GM19372 (cell line): Measurements from ENCODE around the gene MYBPH.

Experiments used
- ATAC-seq: cut with Tn5 transposase; IDR thresholded peaks from one replicate; pipeline ENCODE4 v1.9.1; 2021; ENCODE audit warnings: mild to moderate bottlenecking, low read depth, moderate library complexity; ENCODE audit not compliant: unreplicated experiment

MYBPH gene

DNA sequence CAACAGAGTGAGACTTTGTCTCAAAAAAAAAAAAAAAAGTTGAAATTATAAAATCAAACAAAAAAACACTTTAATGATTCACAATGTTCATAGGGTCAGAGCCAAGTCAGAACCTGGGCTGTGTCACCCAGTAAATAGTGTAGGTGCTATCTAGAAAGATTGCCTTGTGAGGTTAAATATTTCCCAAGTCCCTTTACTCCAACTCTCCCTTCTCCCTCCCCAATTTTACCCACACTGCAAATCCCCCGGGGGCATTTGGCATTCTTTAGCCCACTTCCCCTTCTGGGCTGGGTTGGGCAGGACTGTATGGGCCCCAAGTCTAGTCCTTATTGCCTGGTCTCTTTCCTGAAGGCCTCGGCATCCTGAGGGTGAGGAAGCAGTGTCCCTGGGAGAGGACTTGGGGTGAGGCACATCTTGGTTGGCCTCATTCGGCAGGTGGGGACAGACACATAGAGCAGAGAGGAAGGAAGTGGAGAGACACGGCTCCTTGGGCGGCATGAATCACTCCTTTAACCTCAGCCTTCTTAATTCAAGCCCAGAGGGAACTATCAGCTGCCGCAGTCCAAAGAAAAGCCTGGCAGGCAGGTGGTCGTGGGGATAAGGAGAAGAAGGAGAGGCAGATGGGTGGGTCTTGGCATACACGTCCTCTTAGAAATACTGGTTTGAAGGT lies 39.9 kb downstream of the MYBPH start:
- ATAC-seq, result no peak

DNA sequence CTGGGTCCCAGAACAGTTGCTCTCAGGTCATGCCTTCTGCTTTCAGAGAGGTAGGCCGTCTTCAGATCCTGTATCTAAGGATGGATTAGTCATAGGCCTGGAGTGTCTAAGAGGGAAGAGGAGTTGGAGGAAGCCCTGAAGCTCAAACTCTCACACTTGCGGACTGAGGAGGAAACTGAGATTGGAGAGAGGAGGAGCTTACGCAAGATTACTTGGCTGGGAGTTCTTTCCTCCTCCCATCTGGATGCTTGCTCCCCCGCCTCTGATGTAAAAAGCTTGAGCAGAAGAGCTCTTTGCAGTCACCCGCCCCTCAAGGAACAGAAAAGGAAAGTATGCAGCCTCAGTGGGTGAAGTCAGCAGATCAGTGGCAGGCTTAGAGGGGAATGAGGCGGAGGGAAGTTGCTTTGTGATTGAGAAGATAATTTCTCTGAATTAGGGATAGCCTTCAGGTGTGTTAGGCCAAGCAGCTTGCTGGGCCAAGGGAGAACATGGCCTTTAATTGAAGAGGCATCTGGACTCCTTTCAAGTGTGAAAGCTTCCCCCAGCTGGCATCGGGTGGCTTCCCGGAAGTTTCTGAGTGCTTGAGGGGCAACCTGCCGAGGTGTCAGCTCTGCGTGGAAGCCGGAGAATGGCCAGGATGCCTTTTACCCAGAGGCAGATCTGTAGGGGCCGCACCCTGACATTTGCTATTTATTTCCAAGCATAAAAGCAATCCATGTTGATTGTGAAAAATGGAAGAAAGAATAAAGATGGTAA lies 41.5 kb downstream of the MYBPH start:
- ATAC-seq, result no peak

DNA sequence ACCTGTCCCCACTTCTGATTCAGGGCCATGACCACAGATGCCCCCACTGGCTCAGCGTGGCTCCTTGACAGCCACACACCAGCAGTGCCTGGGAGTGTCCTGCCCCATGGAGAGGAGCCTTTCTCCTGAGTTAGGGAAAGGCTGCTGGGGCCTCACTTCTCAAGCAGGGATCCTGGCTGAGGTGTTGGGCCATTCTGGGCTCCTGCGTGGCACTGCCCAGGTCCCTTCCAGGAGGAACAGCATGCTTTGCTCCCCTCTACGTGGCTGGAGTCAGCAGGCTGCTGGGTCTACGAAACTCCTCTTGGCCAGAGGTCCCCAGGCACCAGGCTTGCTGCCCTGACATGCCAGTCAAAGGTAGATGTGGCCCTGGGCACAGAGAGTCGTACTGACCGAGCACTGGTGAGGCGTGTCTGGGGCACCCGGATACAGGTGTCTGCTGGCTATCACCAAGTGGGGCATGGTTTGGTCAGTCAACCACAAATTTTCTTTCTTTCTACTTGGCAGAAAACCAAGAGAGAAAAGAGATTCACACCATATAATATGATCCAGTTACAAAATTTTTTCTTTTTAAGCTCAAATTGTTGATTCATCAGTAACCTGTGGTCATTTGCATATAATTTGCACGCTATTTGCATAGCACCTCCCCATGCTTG lies 44.0 kb downstream of the MYBPH start:
- ATAC-seq, result no peak

DNA sequence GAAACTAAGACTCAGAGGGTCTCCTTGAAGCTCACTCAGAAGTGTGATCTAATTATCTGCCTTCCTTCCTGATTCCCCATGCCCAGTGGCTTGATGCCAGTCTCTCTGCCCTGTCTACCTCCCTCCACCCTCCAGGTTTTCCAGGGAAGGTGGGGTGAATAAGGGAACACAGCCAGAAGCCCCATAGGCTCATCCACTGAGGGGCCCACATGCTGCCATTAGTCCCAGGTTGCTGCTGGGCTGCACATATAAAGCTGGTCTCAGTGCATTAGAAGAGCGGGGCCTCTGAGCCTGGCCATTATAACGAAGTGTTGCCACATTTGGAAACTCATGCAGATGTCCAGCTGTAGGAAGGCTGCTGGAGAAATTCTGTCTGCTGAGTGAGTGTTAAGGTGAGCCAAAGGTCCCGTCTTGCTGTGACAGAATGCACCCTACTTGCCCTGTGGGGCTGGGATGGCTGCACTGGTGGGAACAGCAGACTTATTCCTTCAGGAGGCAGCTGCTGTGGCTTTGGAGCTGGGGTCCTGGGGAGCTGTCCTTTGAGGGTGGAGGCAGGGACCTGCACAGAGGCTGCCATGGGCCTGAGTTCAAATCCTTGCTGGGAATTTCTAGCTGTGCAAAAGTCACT lies 45.2 kb downstream of the MYBPH start:
- ATAC-seq, result no peak

DNA sequence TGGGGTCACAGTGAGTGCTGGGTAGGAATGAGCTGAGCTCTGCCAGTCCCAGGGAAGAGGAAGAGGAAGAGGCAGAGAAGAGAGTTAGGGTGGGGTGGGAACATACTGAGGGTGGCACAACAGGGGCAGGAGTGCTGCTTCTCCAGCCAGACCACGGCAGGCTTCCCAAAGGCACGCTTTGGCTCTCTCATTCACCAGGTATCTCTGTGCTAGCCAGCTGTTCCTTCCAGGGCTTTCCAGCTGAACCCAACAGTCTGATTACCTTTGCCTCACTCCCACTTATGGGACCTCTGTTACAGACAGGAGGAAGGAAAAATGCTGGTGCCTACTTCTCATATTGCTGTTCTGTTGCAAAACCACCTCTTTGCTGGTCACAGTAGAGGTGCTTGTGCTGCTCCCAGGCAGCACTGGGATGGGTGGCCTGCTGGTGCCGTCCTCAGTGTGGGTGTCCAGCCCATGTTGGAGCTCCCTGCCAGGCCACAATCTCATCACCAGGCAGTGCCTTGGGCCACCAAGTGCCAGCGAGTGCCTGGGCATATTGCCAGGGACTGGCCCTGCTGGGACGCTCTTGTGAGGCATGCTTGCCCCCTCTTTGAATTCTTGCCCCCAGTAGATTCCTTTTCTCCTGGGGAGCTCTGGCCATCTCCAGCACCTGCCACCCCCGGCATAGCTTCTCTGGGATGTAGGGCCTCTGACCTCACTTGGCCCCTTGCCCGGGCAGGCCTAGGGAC lies 46.0 kb downstream of the MYBPH start:
- no peak for ATAC-seq

DNA sequence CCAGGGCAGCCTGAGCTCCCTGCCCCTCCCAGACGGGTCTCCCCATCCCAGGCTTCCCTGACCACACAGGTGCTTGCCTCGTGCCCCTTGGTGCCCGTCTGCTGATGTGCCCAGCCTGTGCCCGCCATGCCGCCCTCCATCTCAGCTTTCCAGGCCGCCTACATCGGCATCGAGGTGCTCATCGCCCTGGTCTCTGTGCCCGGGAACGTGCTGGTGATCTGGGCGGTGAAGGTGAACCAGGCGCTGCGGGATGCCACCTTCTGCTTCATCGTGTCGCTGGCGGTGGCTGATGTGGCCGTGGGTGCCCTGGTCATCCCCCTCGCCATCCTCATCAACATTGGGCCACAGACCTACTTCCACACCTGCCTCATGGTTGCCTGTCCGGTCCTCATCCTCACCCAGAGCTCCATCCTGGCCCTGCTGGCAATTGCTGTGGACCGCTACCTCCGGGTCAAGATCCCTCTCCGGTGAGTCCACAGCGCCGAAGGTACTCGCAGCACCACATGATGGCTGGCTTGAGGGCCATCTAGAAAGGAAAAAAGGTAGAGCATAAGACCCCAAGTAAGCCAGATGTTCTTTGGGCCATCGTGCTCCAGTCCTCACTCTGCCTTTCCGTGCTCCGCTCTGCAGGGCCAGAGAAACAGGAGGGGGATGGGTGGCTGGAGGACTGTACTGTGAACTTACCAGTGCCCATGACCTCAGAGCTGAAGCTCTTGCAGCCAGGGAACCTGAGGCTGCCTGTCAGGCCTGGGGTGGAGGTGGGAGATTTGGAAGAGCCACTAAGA lies 46.7 kb downstream of the MYBPH start:
- no peak for ATAC-seq

DNA sequence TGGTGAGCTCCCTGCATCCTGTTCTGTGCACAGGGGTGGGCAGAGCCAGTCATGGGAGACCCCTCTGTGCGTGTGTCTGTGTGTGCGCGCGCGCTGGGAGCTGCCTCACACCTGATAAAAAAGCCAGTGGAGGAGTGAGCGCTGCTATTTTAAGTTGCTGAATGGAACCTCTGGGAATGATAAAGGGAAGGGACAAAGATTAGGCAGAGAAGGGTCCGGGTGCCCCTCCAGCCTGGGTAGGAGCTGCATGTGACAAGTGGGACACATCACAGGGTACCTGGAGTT lies 47.3 kb downstream of the MYBPH start:
- ATAC-seq, result no peak

DNA sequence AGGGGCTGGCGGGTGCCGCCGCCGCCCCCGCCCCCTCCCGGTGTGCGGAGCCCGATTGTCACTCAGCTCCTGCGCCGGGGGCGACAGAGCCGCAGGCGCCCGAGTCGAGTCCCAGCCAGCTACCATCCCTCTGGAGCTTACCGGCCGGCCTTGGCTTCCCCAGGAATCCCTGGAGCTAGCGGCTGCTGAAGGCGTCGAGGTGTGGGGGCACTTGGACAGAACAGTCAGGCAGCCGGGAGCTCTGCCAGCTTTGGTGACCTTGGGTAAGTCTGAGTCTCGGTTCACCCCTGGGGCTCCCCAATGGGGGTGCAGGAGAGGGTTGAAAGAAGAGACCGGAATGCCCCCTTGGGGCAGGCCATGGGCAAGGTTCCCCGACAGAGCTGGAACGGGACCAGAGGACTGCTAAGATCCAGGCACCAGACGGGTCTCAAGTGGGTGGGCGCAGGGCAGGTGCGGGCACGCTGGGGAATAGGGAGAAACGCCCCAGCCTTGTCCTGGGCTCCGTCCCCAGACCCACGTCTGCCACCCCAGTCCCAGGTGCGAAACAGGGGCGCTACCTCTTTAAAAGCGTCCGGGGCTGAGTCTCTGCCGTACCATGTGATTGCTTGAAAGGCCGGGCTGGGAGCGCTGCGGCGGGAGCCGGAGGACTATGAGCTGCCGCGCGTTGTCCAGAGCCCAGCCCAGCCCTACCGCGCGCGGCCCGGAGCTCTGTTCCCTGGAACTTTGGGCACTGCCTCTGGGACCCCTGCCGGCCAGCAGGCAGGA lies 47.8 kb downstream of the MYBPH start, which contains the start of gene ADORA1:
ADORA1 (plus strand) TSS at position 61 of the 765 bp plus-strand sequence. CDS start 1,116 bp downstream, outside the sequence.
- ATAC-seq, result no peak

DNA sequence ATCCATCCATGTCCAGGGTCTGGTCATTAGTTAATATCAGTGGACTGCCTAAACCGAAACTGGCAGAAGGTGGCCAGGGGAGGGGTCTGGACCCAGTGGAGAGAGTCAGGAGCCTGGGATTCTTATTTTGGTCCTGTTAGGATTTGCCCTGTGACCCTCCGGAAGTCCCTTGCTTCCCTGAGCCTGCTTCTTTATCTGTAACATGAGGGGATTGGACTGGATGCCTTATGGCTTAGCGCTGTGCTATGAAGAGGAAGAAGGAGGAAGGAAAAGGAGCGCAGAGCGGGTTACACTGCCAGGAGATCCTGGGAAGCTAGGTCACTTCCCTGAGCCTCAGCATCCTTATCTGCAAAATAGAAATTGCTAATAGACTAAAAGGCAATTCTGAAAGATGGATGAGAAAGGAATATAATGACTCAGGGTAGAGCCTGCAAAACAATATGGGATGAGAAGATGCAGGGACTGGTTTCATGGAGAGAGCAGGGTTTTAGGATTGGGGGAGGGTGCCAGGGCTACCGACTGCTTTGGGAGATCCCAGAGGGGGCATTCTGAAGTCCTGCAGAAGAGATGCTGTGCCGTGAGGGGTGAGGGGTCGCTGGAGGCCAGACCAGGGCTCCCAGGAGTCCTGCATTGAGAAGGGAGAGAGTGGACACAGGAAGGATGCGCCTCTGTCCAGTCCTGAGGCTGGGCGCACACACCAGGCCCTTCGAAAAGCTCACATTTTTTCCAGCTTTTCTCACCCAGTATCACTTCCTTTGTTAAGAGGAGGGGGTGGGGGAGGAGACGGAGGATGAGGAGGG lies 48.6 kb downstream of the MYBPH start:
- no peak for ATAC-seq

DNA sequence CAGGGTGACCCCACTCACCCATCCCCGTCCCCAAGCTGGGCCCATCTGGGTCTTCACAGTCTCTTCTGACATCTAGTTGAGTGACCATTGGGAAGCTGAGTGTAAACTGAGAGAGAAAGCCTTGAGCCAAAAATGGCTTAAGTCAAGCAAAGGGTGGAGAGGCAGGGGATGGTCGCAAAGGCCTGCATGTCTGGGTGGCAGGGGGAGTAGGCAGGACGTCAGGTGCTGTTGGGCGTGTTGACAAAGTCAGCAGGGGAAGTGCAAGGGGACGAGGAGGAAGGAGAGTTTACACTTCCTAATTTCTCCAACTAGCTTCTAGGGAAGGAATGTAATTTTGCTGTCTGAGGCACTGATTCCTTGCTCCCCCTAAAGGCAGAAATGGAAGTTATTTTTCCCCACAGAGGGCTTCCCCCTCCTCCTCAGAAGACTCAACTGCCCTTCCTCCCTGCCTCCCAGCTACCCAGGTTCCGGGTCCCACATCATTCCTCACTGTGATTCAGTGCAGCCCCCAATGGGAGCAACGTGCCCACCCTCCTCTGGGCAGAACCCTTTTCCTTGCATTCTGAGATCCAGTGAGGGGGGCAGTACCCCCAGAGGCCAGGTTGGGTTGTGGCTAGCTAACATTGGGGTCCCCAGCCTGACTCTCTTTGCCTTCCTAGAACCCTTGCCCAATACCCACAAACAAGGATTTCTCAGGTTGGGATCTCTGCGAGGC lies 49.3 kb downstream of the MYBPH start:
- ATAC-seq, result no peak

DNA sequence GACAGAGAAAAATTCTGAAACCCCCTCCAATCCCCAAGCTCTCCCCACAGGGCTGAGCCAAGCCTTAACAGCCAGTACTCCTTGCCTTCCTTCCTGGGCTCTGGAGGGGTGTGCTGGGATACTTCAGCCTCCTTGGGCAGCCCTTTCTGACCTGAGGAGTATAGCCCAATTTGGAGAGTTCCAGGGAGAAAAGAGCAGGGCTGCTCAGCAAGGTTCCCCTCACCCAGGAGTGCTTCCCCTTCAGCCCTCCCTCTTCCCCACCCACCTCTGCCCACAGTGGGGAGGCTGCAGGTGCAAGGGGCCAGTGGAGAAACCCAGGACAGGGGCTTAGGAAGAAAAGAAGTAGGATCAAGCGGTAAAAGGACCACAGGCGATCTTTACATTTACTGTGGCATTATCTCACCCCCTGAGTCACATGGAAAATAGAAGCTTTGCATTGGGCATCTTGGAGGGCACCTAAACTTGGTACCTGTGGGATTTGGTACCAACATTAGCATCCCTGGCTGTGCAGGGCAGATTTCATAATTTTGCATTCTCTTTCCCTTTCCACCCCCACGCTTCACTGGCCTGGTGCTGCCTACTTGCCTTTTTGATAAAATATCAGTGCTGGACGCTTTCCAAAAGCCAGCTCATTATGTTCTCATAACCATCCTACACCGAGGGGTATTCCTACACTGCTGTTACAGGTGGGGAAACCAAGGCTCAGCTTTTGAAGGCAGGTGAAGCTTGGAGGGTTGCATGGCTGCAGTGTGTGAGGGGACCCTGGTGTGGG lies 50.9 kb downstream of the MYBPH start:
- ATAC-seq, result no peak

DNA sequence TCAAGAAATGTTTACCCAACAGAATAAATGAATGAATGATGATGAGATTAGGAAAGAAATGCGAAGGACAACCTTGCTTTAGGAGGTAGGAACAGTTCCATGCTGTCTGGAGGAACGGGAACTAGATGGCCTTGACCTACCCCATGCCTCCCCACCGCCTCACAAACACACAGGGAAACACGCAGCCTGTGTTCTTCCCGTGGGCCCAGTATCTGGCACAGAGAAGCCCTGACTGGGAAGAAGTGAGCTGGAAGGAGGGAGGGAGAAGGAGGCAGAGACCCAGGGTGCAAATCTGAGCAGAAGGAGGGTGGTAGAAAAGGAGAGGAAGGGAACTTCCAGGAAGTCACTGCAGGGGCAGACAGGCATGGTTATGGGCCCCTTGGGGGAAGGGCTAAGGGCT lies 51.6 kb downstream of the MYBPH start:
- no peak for ATAC-seq

DNA sequence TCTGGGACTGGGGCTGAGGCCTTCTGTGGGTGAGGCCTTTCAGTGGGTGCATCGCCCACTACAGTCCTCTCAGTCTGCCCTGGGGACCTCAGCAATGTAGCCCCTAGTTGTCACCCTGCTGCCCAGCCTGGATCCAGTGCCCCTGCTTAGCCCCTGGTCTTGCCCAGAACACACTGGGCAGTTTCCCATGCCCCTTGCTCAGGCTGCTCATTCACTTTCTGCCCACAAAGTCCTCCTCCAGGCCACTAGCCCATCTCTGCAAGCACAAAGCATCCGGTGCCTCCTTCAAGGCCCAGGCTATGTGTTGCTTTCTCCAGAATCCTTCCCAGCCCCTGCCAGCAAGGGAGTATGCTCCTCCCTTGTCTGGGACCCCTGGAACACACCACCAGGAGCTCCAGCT lies 53.5 kb downstream of the MYBPH start:
- no peak for ATAC-seq

DNA sequence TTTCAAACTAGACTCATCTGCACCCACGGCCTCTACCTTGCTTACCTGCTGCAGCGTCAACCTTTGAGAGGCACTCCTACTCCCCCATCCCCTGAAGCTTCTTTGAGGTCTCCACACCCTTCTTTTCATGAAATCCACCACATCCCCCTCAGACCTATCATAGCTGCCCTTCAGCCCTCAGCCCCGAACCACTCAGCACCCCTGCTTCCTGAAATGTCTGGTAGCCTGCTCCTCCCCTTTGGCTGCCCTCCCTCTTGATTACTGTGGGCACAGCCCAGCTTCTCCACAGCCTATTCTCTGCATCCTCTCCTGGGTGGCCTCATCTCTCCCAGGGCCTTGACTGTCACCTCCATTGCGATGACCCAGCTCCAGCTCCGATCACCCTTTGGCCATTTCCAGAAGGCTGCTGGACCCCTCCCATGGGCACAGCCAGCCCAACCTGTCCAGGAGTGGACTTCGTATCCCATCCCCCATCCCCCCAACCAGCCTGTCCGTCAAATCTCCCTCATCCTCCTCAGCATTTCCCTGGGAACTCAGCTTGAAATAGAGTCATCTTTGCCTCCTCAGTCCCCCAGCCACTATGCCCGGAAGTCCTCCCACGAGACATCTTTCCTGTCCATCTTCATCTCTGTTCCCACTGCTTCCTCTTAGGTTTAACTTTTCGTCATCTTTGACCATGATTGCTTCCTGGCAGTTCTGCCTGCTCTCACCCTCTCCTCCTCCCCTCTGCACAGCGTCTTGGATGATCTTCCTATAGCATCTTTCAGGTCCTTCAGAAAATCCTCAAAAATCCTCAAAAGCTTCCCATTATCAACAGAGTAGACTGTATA lies 54.2 kb downstream of the MYBPH start:
- ATAC-seq, result no peak

DNA sequence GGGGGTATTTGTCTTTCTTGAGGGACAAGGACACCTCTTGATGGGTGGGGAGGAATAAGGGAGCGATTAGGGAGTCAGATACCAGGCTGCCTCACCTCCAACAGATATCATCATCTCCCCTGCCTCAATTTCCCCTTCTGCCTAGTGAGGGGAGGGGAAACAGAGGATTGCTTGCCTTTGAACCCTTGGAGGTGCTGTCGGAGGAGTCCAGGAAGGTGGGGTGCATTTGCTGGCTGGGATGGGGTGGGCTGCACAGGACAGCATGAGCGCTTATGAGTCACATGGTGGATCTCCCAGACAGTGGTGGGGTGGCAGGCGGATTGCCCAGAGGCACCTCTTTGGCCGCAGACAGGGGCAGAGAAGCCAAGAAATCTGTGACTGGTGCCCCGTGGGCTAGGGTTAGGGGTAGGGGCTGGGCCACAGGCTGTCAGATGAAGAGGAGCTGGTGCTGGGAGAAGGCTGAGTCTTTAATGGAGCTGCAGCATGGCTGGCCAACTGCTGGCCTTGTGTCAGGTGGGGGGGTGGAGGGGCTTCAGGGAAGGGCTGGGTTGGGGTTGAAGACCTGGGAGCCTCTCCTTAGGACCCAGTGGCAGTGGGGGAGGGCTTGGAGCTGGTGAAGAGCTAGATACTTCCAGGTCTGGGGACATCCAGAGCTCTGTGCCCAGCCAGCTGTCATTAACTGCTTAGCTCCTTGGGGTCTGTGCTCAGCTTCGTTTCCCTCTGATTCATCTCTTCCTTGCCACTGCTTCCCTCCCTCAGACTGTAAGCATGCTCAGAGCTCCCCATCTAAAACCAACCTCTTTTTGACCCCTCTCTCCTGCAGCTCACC lies 55.1 kb downstream of the MYBPH start:
- ATAC-seq, result no peak
